ENCODE measurements around the gene PTPRJ. TPM values are rescaled to one million over a fixed set of nuclear protein-coding genes. Genes with fewer than 3 reads are reported as not detected.

Gene PTPRJ
- polyA plus RNA-seq, 3 donors, result 10.0 to 36.4 (median 14.6) TPM

GRCh38 chr11:48018528-48019216 is 38.3 kb downstream of the PTPRJ start:
- H3K4me1 Mint-ChIP-seq, result peaks cover 95% of the 10 kb centered on the region
- DNase-seq, result no peak
- H3K9ac ChIP-seq (ENCODE audit: insufficient read depth, low read length, poor library complexity, severe bottlenecking), result peak overlapping the region; percentile 56
- no peaks in the 10 kb centered on the region for H3K36me3 ChIP-seq (replicated peaks in 1 of 2; ENCODE audit: control insufficient read depth in 1 of 2, insufficient read depth in 2 of 2, low read length in 2 of 2)
- peak overlapping the region in 1 of 2 donors; percentile 53 for H3K4me3 Mint-ChIP-seq
- H4K20me1 ChIP-seq (ENCODE audit: insufficient read depth, low read length), result peaks cover 71% of the 10 kb centered on the region
- H3K4me3 ChIP-seq (replicated peaks in 1 of 3; ENCODE audit: low read depth in 2 of 3, low read length in 3 of 3), result peak overlapping the region in 1 of 3 experiments; percentile 54
- peaks cover 14 to 20% of the 10 kb centered on the region in 2 donors for H3K36me3 Mint-ChIP-seq
- WGBS (ENCODE audit: insufficient coverage), result 76% methylated on average over 9 of the region's 15 CpGs
- peak overlapping the region; percentile 66 to 89 for H3K27ac ChIP-seq (ENCODE audit: low read depth in 1 of 2, low read length in 2 of 2)
- H3K9me3 ChIP-seq (replicated peaks in 1 of 2; ENCODE audit: control insufficient read depth in 1 of 2, insufficient read depth in 1 of 2, low read length in 2 of 2), result no peaks in the 10 kb centered on the region
- peak overlapping the region; percentile 92 to 99 (median 97) for H3K27ac Mint-ChIP-seq
- H3K27me3 ChIP-seq (ENCODE audit: control insufficient read depth in 2 of 2, insufficient read depth in 2 of 2, low read length in 2 of 2), result no peaks in the 10 kb centered on the region
- H2AFZ ChIP-seq (ENCODE audit: insufficient read depth, low read depth, low read length, poor library complexity, severe bottlenecking), result no peak overlapping the region
- intact Hi-C loops (cut with micrococcal nuclease), result loop anchor here (5.0 to 10.0 kb wide), 3 partner anchors 34 to 46 kb away; partner anchors contain the start of gene PTPRJ (in 2 of the 2)
- peaks cover 0 to 2% (median 0%) of the 10 kb centered on the region in 3 donors for H3K27me3 Mint-ChIP-seq (ENCODE audit: low read depth in 3 of 3)
- peak overlapping the region; percentile 54 for H3K4me2 ChIP-seq (replicated peaks; ENCODE audit: extremely low read depth, low read length, poor library complexity, severe bottlenecking)
- peaks cover 95 to 98% of the 10 kb centered on the region in 2 donors for H3K4me1 ChIP-seq (ENCODE audit: control insufficient read depth in 1 of 2, insufficient read depth in 2 of 2, low read length in 2 of 2)
- peaks cover 0 to 2% (median 0%) of the 10 kb centered on the region in 7 donors for H3K9me3 Mint-ChIP-seq
- H3K79me2 ChIP-seq (ENCODE audit: insufficient read depth, low read length), result peaks cover 97% of the 10 kb centered on the region
- TF ChIP-seq CTCF (IDR thresholded peaks at IDR 0.05), result no peak

GRCh38 chr11:48019217-48019584 is 38.8 kb downstream of the PTPRJ start:
- intact Hi-C loops (cut with micrococcal nuclease), result loop anchor here (5.0 to 10.0 kb wide), 3 partner anchors 33 to 46 kb away; partner anchors contain the start of gene PTPRJ (in 2 of the 2)
- peaks cover 97% of the 10 kb centered on the region for H3K79me2 ChIP-seq (ENCODE audit: insufficient read depth, low read length)
- peaks cover 0 to 3% of the 10 kb centered on the region in 2 donors for H3K36me3 ChIP-seq (replicated peaks in 1 of 2; ENCODE audit: control insufficient read depth in 1 of 2, insufficient read depth in 2 of 2, low read length in 2 of 2)
- no peak overlapping the region for H2AFZ ChIP-seq (ENCODE audit: insufficient read depth, low read depth, low read length, poor library complexity, severe bottlenecking)
- WGBS (ENCODE audit: insufficient coverage), result no CpG with 5 or more reads among the region's 6 CpGs
- H3K9ac ChIP-seq (ENCODE audit: insufficient read depth, low read length, poor library complexity, severe bottlenecking), result peak overlapping the region; percentile 56
- H3K4me3 ChIP-seq (replicated peaks in 1 of 3; ENCODE audit: low read depth in 2 of 3, low read length in 3 of 3), result peak overlapping the region in 1 of 3 experiments; percentile 54
- peaks cover 0 to 2% (median 0%) of the 10 kb centered on the region in 3 donors for H3K27me3 Mint-ChIP-seq (ENCODE audit: low read depth in 3 of 3)
- H3K4me3 Mint-ChIP-seq, result peak overlapping the region; percentile 12 to 53
- peaks cover 16 to 25% of the 10 kb centered on the region in 2 donors for H3K36me3 Mint-ChIP-seq
- H3K27me3 ChIP-seq (ENCODE audit: control insufficient read depth in 2 of 2, insufficient read depth in 2 of 2, low read length in 2 of 2), result no peaks in the 10 kb centered on the region
- H3K9me3 ChIP-seq (replicated peaks in 1 of 2; ENCODE audit: control insufficient read depth in 1 of 2, insufficient read depth in 1 of 2, low read length in 2 of 2), result no peaks in the 10 kb centered on the region
- DNase-seq, result peak in 1 of 3 donors; percentile 53
- H4K20me1 ChIP-seq (ENCODE audit: insufficient read depth, low read length), result peaks cover 65% of the 10 kb centered on the region
- H3K9me3 Mint-ChIP-seq, result peaks cover 0 to 2% (median 0%) of the 10 kb centered on the region in 7 donors
- H3K4me2 ChIP-seq (replicated peaks; ENCODE audit: extremely low read depth, low read length, poor library complexity, severe bottlenecking), result peak overlapping the region; percentile 54
- peak overlapping the region; percentile 66 to 89 for H3K27ac ChIP-seq (ENCODE audit: low read depth in 1 of 2, low read length in 2 of 2)
- TF ChIP-seq CTCF (IDR thresholded peaks at IDR 0.05), result no peak
- H3K4me1 ChIP-seq (ENCODE audit: control insufficient read depth in 1 of 2, insufficient read depth in 2 of 2, low read length in 2 of 2), result peaks cover 89 to 93% of the 10 kb centered on the region in 2 donors
- peak overlapping the region; percentile 92 to 99 (median 97) for H3K27ac Mint-ChIP-seq
- peaks cover 93% of the 10 kb centered on the region for H3K4me1 Mint-ChIP-seq
